NCI-H2171 (cell line): Measurements from ENCODE around the gene KLRF1.

ENCODE experiments used
- DNase-seq: peaks from one replicate; lab custom pipeline; 2025; lab: John Stamatoyannopoulos, UW

Gene KLRF1

GRCh38 chr12:9827209-9827888, at the start of gene KLRF1:
TSS of gene KLRF1 (plus strand) at chr12:9827481. CDS start at chr12:9827545, 64 bp downstream.
- no peak for DNase-seq

GRCh38 chr12:9779209-9779608, 48.1 kb upstream of the KLRF1 start:
- DNase-seq = no peak

GRCh38 chr12:9781360-9781759, 45.9 kb upstream of the KLRF1 start:
- DNase-seq = no peak

GRCh38 chr12:9782547-9783382, 44.5 kb upstream of the KLRF1 start:
- DNase-seq = no peak

- no peak for DNase-seq
Observed at GRCh38 chr12:9784326-9784725, 43.0 kb upstream of the KLRF1 start.

GRCh38 chr12:9784816-9785215, 42.5 kb upstream of the KLRF1 start:
- no peak for DNase-seq

GRCh38 chr12:9786726-9787717, 40.3 kb upstream of the KLRF1 start:
- no peak for DNase-seq

GRCh38 chr12:9792185-9792900, 34.9 kb upstream of the KLRF1 start:
- no peak for DNase-seq

GRCh38 chr12:9792961-9793617, 34.2 kb upstream of the KLRF1 start:
- DNase-seq = no peak

- DNase-seq = no peak
Observed at GRCh38 chr12:9793779-9794395, 33.4 kb upstream of the KLRF1 start.

GRCh38 chr12:9794484-9795093, 32.7 kb upstream of the KLRF1 start:
- DNase-seq = no peak

- DNase-seq = no peak
Observed at GRCh38 chr12:9795945-9796344, 31.3 kb upstream of the KLRF1 start.

GRCh38 chr12:9796346-9796745, 30.9 kb upstream of the KLRF1 start:
- DNase-seq = no peak

- DNase-seq = no peak
Observed at GRCh38 chr12:9796971-9797370, 30.3 kb upstream of the KLRF1 start.

GRCh38 chr12:9797722-9798619, 29.3 kb upstream of the KLRF1 start:
- no peak for DNase-seq

- no peak for DNase-seq
Observed at GRCh38 chr12:9799961-9800360, 27.3 kb upstream of the KLRF1 start.

- no peak for DNase-seq
Observed at GRCh38 chr12:9805883-9806282, 21.4 kb upstream of the KLRF1 start.

GRCh38 chr12:9806714-9807113, 20.6 kb upstream of the KLRF1 start:
- no peak for DNase-seq

GRCh38 chr12:9808504-9808903, 18.8 kb upstream of the KLRF1 start:
- no peak for DNase-seq
